ENCODE results near the gene SMIM5. TPM values are rescaled to one million over a fixed set of nuclear protein-coding genes. Genes with fewer than 3 reads are reported as not detected.
A peak's percentile ranks its signal among the peaks of the same experiment; 100 is the strongest.

The SMIM5 gene
- total RNA-seq, 4 donors from 2014 or later, result 3.8 to 6.8 (median 5.0) TPM

DNA sequence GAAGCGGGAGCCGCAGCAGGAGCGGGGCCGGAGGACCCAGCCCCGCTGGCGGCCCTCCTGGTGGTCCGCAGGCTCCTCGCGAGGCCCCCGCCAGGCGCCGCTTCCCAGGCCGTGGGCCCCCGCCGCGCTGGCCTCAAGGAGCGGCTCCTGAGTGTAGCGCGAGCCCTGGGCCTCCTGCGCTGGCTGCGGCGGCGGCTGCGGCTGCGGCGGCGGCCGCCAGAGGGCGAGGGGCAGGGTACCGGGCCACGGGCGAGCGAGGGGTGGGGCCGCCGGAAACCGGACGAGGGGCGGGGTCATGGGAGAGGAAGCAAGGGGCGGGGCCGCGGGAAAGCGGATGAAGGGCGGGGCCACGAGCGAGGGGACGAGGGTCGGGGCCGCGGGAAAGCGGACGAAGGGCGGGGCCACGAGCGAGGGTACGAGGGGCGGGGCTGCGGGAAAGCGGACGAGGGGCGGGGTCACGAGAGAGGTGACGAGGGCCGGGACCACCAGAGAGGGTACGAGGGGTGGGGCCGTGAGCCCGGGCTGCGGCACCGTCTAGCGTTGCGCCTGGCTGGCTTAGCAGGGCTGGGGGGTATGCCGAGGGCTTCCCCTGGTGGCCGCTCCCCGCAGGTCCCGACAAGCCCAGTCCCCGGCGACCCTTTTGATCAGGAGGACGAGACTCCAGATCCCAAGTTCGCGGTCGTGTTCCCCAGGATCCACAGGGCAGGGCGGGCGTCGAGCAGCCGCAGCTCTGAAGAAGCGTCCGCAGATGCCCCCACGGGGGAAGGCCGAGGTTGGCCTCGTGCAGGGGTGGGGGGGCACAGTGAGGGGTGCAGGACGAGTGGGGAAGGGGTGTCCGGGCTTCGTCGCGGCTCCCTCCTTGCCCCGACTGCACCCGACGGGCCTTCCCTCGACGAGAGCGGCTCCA is 44.0 kb upstream of the SMIM5 start:
- peak overlapping the region; percentile 54 to 93 (median 90) for H3K27ac ChIP-seq
- TF ChIP-seq POLR2A (IDR thresholded peaks at IDR 0.05), result peak; percentile 58 to 68
- TF ChIP-seq, protein P1, sequence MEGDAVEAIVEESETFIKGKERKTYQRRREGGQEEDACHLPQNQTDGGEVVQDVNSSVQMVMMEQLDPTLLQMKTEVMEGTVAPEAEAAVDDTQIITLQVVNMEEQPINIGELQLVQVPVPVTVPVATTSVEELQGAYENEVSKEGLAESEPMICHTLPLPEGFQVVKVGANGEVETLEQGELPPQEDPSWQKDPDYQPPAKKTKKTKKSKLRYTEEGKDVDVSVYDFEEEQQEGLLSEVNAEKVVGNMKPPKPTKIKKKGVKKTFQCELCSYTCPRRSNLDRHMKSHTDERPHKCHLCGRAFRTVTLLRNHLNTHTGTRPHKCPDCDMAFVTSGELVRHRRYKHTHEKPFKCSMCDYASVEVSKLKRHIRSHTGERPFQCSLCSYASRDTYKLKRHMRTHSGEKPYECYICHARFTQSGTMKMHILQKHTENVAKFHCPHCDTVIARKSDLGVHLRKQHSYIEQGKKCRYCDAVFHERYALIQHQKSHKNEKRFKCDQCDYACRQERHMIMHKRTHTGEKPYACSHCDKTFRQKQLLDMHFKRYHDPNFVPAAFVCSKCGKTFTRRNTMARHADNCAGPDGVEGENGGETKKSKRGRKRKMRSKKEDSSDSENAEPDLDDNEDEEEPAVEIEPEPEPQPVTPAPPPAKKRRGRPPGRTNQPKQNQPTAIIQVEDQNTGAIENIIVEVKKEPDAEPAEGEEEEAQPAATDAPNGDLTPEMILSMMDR (IDR thresholded peaks at IDR 0.05), result peak in 3 of 4 experiments; percentile 89 to 91 (median 90)
- TF ChIP-seq EP300 (IDR thresholded peaks at IDR 0.05), result no peak
- TF ChIP-seq POLR2AphosphoS5 (IDR thresholded peaks at IDR 0.05), result no peak
- no peaks in the 10 kb centered on the region for H3K36me3 ChIP-seq
- H3K9me3 ChIP-seq, result no peaks in the 10 kb centered on the region
- peak overlapping the region; percentile 60 to 73 for H3K4me3 ChIP-seq
- H3K27me3 ChIP-seq, result peaks cover 14% of the 10 kb centered on the region
- H3K4me1 ChIP-seq, result peaks cover 0 to 34% (median 5%) of the 10 kb centered on the region in 3 donors
- 1% methylated on average over 14 of the region's 100 CpGs; no CpG with 5 or more reads in 1 of the 2 donors for WGBS, 2 donors (ENCODE audit: low coverage in 1 of 2)
- ATAC-seq, result peak; percentile 89

GRCh38 chr17:75589919-75590303 is 43.3 kb upstream of the SMIM5 start:
- H3K4me1 ChIP-seq, result peaks cover 0 to 34% (median 5%) of the 10 kb centered on the region in 3 donors
- peak overlapping the region in 1 of 2 donors; percentile 73 for H3K4me3 ChIP-seq
- no peaks in the 10 kb centered on the region for H3K36me3 ChIP-seq
- ATAC-seq, result no peak
- H3K27me3 ChIP-seq, result peaks cover 14% of the 10 kb centered on the region
- H3K9me3 ChIP-seq, result no peaks in the 10 kb centered on the region
- 76 to 84% methylated on average over 5 to 9 of the region's 29 CpGs for WGBS, 2 donors (ENCODE audit: low coverage in 1 of 2)
- H3K27ac ChIP-seq, result peak overlapping the region in 3 of 4 donors; percentile 89 to 93 (median 90)
- TF ChIP-seq EP300 (IDR thresholded peaks at IDR 0.05), result no peak

- no peaks in the 10 kb centered on the region for H3K9me3 ChIP-seq
- TF ChIP-seq, protein P1 (IDR thresholded peaks at IDR 0.05), result no peak
- TF ChIP-seq POLR2A (IDR thresholded peaks at IDR 0.05) (no peak), POLR2AphosphoS5 (IDR thresholded peaks at IDR 0.05) (no peak), EP300 (IDR thresholded peaks at IDR 0.05) (no peak)
- 72 to 74% methylated on average over 3 to 7 of the region's 8 CpGs for WGBS, 2 donors (ENCODE audit: low coverage in 1 of 2)
- no peak for ATAC-seq
- H3K27ac ChIP-seq, result peak overlapping the region in 2 of 4 donors; percentile 12 to 90
- H3K36me3 ChIP-seq, result no peaks in the 10 kb centered on the region
- peaks cover 14% of the 10 kb centered on the region for H3K27me3 ChIP-seq
- peaks cover 0 to 34% (median 5%) of the 10 kb centered on the region in 3 donors for H3K4me1 ChIP-seq
- H3K4me3 ChIP-seq, result no peak overlapping the region
Observed at GRCh38 chr17:75590314-75590761, 42.9 kb upstream of the SMIM5 start.

- Histone ChIP-seq H3K27ac (peak overlapping the region in 1 of 4 donors; percentile 12), H3K9me3 (no peaks in the 10 kb centered on the region), H3K4me1 (peaks cover 0 to 34% (median 5%) of the 10 kb centered on the region in 3 donors), H3K27me3 (peaks cover 14% of the 10 kb centered on the region), H3K36me3 (no peaks in the 10 kb centered on the region), H3K4me3 (no peak overlapping the region)
- TF ChIP-seq POLR2A (IDR thresholded peaks at IDR 0.05) (no peak), POLR2AphosphoS5 (IDR thresholded peaks at IDR 0.05) (no peak), EP300 (IDR thresholded peaks at IDR 0.05) (no peak)
- TF ChIP-seq, protein P1 (IDR thresholded peaks at IDR 0.05), result no peak
- ATAC-seq, result no peak
- 60% methylated on average over 5 of the region's 12 CpGs; no CpG with 5 or more reads in 1 of the 2 donors for WGBS, 2 donors (ENCODE audit: low coverage in 1 of 2)
Observed at GRCh38 chr17:75590849-75591721, 42.1 kb upstream of the SMIM5 start.

Measured in gastroesophageal sphincter (tissue), 4 donors.